Natural killer cell (primary cell): ENCODE measurements around the gene FAM83E. TPM values are rescaled to one million over a fixed set of nuclear protein-coding genes. Genes with fewer than 3 reads are reported as not detected.

Source experiments
- ATAC-seq, 3 donors: fragments of 150-1000 bp in 2 of 3; fragments of 200-7000 bp in 1 of 3; cut with Tn5 transposase; 1 replicate in 1 of 3; 2 replicates in 2 of 3; pipeline ENCODE4 v1.10.0; 2021; ENCODE audit warnings: mild to moderate bottlenecking in 2 of 3, moderate library complexity in 2 of 3
- DNase-seq, 2 donors: peaks; one replicate each; pipeline versions ENCODE4 v3.0.0 to v3.0.0-alpha.2; 2013 to 2021; ENCODE audit warnings: mixed read lengths in 1 of 2
- H3K27ac ChIP-seq: one replicate; pipeline ENCODE4 v1.5.1; 2013; ENCODE audit warnings: mild to moderate bottlenecking, low read length
- H3K27me3 ChIP-seq: one replicate; pipeline ENCODE4 v1.6.1; 2013; ENCODE audit warnings: low read length; ENCODE audit not compliant: control insufficient read depth, insufficient read depth
- H3K36me3 ChIP-seq: one replicate; pipeline ENCODE4 v1.6.1; 2013; ENCODE audit warnings: low read length; ENCODE audit not compliant: control insufficient read depth, insufficient read depth
- H3K4me1 ChIP-seq: one replicate; pipeline ENCODE4 v1.6.1; 2013; ENCODE audit warnings: low read length; ENCODE audit not compliant: control insufficient read depth, insufficient read depth
- H3K4me3 ChIP-seq: one replicate; pipeline ENCODE4 v1.5.1; 2013; ENCODE audit warnings: low read length
- H3K9me3 ChIP-seq: one replicate; pipeline ENCODE4 v1.6.1; 2013; ENCODE audit warnings: low read length; ENCODE audit not compliant: control insufficient read depth, insufficient read depth
- H3K27ac Mint-ChIP-seq, 2 donors: one replicate each; pipeline ENCODE4 v1.8.0; 2022; ENCODE audit warnings: mild to moderate bottlenecking in 2 of 2, mixed read lengths in 2 of 2, moderate library complexity in 1 of 2
- H3K27me3 Mint-ChIP-seq, 2 donors: one replicate each; pipeline ENCODE4 v1.8.0; 2022; ENCODE audit warnings: low read depth in 2 of 2, mixed read lengths in 2 of 2
- H3K36me3 Mint-ChIP-seq: one replicate; pipeline ENCODE4 v1.8.0; 2022; ENCODE audit warnings: mixed read lengths
- H3K4me1 Mint-ChIP-seq, 2 donors: one replicate each; pipeline ENCODE4 v1.8.0; 2022; ENCODE audit warnings: mixed read lengths in 2 of 2
- H3K4me3 Mint-ChIP-seq: one replicate; pipeline ENCODE4 v1.8.0; 2022; ENCODE audit warnings: mild to moderate bottlenecking, moderate library complexity, mixed read lengths
- H3K9me3 Mint-ChIP-seq, 2 donors: one replicate each; pipeline ENCODE4 v1.8.0; 2022; ENCODE audit warnings: mixed read lengths in 2 of 2
- WGBS: methylation state at CpG from one replicate; pipeline ENCODE4 v1.1.7; 2013; ENCODE audit warnings: missing lambda C conversion rate; ENCODE audit not compliant: insufficient coverage; 5-methylcytosine and 5-hydroxymethylcytosine counted together
- intact Hi-C: fragments of 100-400 bp; cut with micrococcal nuclease; formaldehyde crosslinking; loops from one replicate; pipeline ENCODE4 v1.14.2; 2022
- total RNA-seq, 4 donors: library from RNA; stranded (reverse); fragments of 120-200 nt in 1 of 4; gene quantifications; one replicate each; pipeline versions ENCODE4 v1.2.3 to v1.2.4, GENCODE V29; 2013 to 2022
- TF ChIP-seq, protein P1 (sequence below): fragments of 200-600 bp; IDR thresholded peaks from one replicate; pipeline ENCODE4 v1.8.0; 2022; ENCODE audit warnings: antibody characterized with exemption

FAM83E gene
- total RNA-seq, 3 donors from 2014 or later (not counting 1 experiment from before 2014, with no cell fraction given): 0.70 to 1.3 (median 1.1) TPM

DNA sequence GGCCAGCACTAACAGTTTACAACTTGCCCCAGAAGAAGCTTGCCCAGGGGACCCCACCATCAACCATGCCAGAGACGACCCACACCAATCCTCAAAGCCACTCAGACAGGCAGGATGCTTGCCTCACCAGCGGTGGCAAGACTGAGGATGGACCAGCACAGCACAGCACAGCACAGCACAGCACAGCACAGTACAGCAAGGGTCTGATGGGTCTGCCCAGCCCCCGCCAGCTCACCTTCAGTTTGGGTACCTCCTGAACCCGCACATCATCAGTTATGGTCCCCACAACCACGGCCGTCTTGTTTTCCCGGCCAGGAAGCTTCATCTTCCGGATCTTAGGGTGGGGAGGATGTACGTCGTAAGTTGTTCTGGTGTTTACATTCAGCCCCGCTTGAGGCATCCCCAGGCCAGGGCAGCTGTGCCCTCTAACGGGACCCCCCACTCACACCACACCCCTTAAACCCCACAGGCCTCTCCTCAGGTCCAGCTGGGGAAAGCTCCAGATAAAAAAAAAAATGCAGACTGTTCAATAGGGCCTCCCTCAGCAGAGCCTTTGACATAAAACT, 1.7 kb upstream of the FAM83E start:
- Histone ChIP-seq H3K4me3 (no peak overlapping the region), H3K4me1 (peaks cover 38% of the 10 kb centered on the region), H3K27ac (no peak overlapping the region), H3K36me3 (peaks cover 33% of the 10 kb centered on the region), H3K27me3 (no peaks in the 10 kb centered on the region), H3K9me3 (no peaks in the 10 kb centered on the region)
- H3K27me3 Mint-ChIP-seq: no peaks in the 10 kb centered on the region
- H3K4me1 Mint-ChIP-seq: peaks cover 36 to 40% of the 10 kb centered on the region in 2 donors
- ATAC-seq (no peak), DNase-seq (peak in 1 of 2 donors; percentile 30)
- intact Hi-C loops: no loop called here
- peak overlapping the region; percentile 96 for H3K4me3 Mint-ChIP-seq
- TF ChIP-seq, protein P1, sequence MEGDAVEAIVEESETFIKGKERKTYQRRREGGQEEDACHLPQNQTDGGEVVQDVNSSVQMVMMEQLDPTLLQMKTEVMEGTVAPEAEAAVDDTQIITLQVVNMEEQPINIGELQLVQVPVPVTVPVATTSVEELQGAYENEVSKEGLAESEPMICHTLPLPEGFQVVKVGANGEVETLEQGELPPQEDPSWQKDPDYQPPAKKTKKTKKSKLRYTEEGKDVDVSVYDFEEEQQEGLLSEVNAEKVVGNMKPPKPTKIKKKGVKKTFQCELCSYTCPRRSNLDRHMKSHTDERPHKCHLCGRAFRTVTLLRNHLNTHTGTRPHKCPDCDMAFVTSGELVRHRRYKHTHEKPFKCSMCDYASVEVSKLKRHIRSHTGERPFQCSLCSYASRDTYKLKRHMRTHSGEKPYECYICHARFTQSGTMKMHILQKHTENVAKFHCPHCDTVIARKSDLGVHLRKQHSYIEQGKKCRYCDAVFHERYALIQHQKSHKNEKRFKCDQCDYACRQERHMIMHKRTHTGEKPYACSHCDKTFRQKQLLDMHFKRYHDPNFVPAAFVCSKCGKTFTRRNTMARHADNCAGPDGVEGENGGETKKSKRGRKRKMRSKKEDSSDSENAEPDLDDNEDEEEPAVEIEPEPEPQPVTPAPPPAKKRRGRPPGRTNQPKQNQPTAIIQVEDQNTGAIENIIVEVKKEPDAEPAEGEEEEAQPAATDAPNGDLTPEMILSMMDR: no peak
- no peaks in the 10 kb centered on the region for H3K9me3 Mint-ChIP-seq
- peak overlapping the region in 1 of 2 donors; percentile 99 for H3K27ac Mint-ChIP-seq
- WGBS: 84% methylated on average over 9 of the region's 12 CpGs
- no peaks in the 10 kb centered on the region for H3K36me3 Mint-ChIP-seq

DNA sequence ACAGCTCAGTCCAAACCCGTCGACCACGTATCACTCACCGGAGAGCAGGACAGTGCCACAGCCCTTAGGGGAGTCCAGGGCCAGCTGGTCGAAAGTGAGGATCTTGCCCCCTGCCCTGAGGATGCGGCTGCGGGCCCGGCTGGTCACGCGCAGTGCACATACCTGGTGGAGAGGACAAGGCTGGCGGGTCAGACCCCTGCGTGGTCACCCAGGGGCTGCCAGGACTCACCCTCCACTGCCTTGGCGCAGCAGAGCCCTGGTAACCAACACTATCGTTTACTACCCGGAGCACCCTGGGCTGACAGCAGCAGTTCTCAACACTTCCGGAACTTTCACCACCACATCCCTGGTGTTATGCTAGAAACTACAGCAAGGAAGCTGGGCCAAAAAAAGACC, 1.2 kb upstream of the FAM83E start:
- peaks cover 38% of the 10 kb centered on the region for H3K4me1 ChIP-seq
- TF ChIP-seq, protein P1: no peak
- peak in 1 of 2 donors; percentile 44 for DNase-seq
- ATAC-seq: no peak
- Mint-ChIP-seq H3K4me1 (peaks cover 36 to 40% of the 10 kb centered on the region in 2 donors), H3K4me3 (peak overlapping the region; percentile 35), H3K36me3 (no peaks in the 10 kb centered on the region), H3K9me3 (no peaks in the 10 kb centered on the region), H3K27me3 (no peaks in the 10 kb centered on the region), H3K27ac (peak overlapping the region in 1 of 2 donors; percentile 99)
- peaks cover 33% of the 10 kb centered on the region for H3K36me3 ChIP-seq
- H3K27me3 ChIP-seq: no peaks in the 10 kb centered on the region
- no peak overlapping the region for H3K4me3 ChIP-seq
- no peaks in the 10 kb centered on the region for H3K9me3 ChIP-seq
- no peak overlapping the region for H3K27ac ChIP-seq
- intact Hi-C loops: no loop called here
- 89% methylated on average over 16 of the region's 16 CpGs for WGBS

DNA sequence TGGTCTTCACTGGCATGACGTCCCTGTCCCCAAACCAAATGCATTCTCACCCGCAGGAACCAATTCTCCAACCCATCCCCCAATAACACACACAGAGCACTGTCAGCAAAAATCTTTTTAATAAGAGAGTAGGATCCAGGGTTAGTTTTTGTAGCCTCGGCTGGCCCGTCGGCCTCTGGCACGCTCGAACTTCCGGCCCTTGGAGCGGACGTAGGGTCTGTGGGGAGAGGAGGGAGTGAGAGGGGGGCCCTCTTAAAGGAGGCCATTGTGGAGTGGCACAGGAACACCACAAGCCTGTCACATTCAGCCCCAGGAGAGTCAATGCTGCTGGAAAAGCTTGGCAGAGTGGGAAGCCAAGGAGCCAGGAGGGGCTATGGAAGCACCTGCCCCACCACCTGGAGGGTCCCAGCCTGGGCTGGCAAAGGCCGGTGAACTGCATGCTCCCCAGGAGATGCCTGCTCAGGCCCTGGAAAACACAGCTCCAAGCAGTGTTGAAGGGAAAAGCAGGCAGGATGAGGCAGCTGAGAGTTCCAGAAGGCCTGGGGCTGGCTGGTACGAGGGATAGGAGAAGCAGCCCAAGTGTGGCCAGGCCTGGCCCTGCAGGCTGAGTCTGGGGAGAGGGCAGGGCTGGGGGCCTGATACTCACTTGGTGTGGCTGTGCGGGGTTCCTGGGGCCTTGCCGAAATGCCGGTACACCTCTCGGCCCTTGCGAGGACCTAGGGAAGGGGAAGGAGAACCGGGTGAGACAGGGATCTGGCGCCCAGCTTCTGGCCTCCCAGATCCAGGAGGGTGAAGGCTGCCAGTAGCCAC, 560 bp upstream of the FAM83E start:
- Mint-ChIP-seq H3K27ac (peak overlapping the region in 1 of 2 donors; percentile 63), H3K36me3 (no peaks in the 10 kb centered on the region), H3K4me3 (peak overlapping the region; percentile 4), H3K4me1 (peaks cover 36 to 40% of the 10 kb centered on the region in 2 donors), H3K9me3 (no peaks in the 10 kb centered on the region), H3K27me3 (no peaks in the 10 kb centered on the region)
- no peaks in the 10 kb centered on the region for H3K27me3 ChIP-seq
- peaks cover 38% of the 10 kb centered on the region for H3K4me1 ChIP-seq
- 94% methylated on average over 17 of the region's 19 CpGs for WGBS
- peaks cover 33% of the 10 kb centered on the region for H3K36me3 ChIP-seq
- H3K27ac ChIP-seq: no peak overlapping the region
- intact Hi-C loops: no loop called here
- H3K4me3 ChIP-seq: no peak overlapping the region
- no peak for ATAC-seq
- DNase-seq: no peak
- H3K9me3 ChIP-seq: no peaks in the 10 kb centered on the region
- TF ChIP-seq, protein P1: no peak
